HEK293T (cell line): ENCODE results near the gene FZR1.

Experiments
- ARNT ChIP-seq: fragments of 450-650 bp; IDR thresholded peaks from 2 replicates; pipeline ENCODE4 v1.6.1; 2017; ENCODE audit warnings: mild to moderate bottlenecking
- BHLHE40 ChIP-seq: fragments of 450-650 bp; IDR thresholded peaks from 2 replicates; pipeline ENCODE4 v1.6.1; 2016; ENCODE audit warnings: mild to moderate bottlenecking, moderate library complexity, borderline replicate concordance
- FOXK2 ChIP-seq: fragments of 450-650 bp; IDR thresholded peaks from 2 replicates; pipeline ENCODE4 v1.6.1; 2016; ENCODE audit warnings: mild to moderate bottlenecking
- FOXM1 ChIP-seq: fragments of 450-650 bp; IDR thresholded peaks from 2 replicates; pipeline ENCODE4 v1.6.1; 2017; ENCODE audit warnings: mild to moderate bottlenecking, borderline replicate concordance
- PKNOX1 ChIP-seq: fragments of 450-650 bp; IDR thresholded peaks from 2 replicates; pipeline ENCODE4 v1.6.1; 2016
- TARDBP ChIP-seq: fragments of 450-650 bp; IDR thresholded peaks from 2 replicates; pipeline ENCODE4 v1.6.1; 2016

GRCh38 chr19:3504735-3505134 is 1.4 kb upstream of the FZR1 start:
- no peak for TF ChIP-seq TARDBP
- TF ChIP-seq ARNT = no peak
- TF ChIP-seq PKNOX1 = no peak
- no peak for TF ChIP-seq BHLHE40
- no peak for TF ChIP-seq FOXM1
- no peak for TF ChIP-seq FOXK2
